Neural progenitor cell (in vitro differentiated cells): Measurements from ENCODE around the gene TMEM60.

ENCODE experiments used
- EZH2 ChIP-seq: fragments of 200-600 bp; sonication (generic); IDR thresholded peaks from 2 replicates; pipeline ENCODE4 v1.6.1; 2017; ENCODE audit warnings: antibody characterized with exemption, mild to moderate bottlenecking, moderate library complexity
- TF ChIP-seq, protein P1 (sequence below): fragments of 200-600 bp; sonication (generic); IDR thresholded peaks from 2 replicates; pipeline ENCODE4 v1.5.1; 2017; ENCODE audit warnings: antibody characterized with exemption, mild to moderate bottlenecking

- TF ChIP-seq, protein P1, sequence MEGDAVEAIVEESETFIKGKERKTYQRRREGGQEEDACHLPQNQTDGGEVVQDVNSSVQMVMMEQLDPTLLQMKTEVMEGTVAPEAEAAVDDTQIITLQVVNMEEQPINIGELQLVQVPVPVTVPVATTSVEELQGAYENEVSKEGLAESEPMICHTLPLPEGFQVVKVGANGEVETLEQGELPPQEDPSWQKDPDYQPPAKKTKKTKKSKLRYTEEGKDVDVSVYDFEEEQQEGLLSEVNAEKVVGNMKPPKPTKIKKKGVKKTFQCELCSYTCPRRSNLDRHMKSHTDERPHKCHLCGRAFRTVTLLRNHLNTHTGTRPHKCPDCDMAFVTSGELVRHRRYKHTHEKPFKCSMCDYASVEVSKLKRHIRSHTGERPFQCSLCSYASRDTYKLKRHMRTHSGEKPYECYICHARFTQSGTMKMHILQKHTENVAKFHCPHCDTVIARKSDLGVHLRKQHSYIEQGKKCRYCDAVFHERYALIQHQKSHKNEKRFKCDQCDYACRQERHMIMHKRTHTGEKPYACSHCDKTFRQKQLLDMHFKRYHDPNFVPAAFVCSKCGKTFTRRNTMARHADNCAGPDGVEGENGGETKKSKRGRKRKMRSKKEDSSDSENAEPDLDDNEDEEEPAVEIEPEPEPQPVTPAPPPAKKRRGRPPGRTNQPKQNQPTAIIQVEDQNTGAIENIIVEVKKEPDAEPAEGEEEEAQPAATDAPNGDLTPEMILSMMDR = no peak
- no peak for TF ChIP-seq EZH2
Observed at GRCh38 chr7:77837966-77838365, 39.7 kb upstream of the TMEM60 start.
